Fibroblast of gingiva (primary cell): Measurements from ENCODE around the gene SPDYE6.
"Not testable (repeated sequence)": the region's sequence is repeated elsewhere in the genome, so short reads cannot be mapped to it uniquely, and the experiment has no call there.

Source experiments
- DNase-seq: peaks from one replicate; pipeline ENCODE4 v3.0.0-alpha.2; 2011; ENCODE audit warnings: low read depth

The SPDYE6 gene

DNA sequence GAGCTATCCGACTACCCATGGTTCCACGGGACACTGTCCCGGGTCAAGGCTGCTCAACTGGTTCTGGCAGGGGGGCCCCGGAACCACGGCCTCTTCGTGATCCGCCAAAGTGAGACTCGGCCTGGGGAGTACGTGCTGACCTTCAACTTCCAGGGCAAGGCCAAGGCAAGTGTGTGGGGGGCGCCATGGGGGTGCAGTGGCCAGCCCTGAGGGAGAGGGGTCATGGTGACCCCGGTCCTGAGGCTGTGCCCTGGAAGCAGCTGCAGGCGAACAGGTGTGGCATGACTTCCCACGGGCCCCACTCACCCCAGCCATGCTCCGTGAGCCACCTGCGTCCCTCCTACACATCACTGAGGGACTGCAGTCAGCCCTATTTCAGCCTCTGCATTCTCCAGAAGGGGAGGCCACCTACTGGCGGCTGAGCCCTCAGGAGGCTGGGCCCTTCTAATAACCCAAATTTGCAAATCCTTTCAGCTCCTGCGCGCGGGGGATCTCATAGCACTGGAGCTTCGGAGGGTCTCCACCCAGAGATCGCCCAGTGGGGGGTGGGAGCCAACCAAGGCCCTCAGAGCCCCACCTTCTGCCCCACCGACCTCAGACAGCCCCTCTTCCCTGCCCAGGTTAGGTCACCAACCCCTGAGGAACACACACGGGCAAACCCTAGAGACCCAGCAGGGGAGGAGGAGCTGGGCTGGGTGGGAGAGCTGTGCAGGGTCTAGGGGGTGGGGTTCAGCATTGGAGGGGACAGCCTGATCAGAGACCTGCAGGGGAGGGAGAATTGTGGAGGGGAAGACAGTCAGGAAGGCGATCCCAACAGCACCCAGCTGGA lies 38.8 kb downstream of the SPDYE6 start:
- DNase-seq, result no peak

DNA sequence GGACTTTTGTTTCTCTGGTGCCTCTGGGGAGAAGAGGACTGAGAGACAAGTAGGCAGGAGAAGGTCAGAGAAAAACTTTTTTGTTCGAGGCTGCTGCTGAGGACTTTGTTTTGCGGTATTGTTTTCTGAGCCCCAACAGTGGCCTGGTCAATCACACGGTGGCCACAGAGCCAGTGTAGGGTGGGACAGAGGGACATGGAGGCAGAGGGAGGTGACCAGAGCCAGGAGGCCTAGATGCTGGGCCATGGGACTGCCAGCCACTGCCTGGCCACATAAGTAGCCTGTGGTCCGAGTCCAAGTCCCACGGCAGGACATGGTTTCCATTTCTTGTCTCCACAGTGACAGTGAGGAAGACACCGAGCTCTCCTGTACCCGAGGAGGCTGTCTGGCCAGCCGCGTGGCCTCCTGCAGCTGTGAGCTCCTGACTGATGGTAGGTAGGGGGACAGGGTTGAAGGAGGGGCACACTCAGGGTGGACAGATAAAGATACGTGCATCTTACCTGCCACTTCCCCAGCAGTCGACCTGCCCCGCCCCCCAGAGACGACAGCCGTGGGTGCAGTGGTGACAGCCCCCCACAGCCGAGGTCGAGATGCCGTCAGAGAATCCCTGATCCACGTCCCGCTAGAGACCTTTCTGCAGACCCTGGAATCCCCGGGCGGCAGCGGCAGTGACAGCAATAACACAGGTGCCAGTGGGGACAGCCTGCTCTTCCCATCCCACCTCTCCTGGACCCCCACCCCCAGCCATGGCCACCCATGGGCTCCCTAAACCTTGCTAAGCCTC lies 42.1 kb downstream of the SPDYE6 start:
- no peak for DNase-seq

DNA sequence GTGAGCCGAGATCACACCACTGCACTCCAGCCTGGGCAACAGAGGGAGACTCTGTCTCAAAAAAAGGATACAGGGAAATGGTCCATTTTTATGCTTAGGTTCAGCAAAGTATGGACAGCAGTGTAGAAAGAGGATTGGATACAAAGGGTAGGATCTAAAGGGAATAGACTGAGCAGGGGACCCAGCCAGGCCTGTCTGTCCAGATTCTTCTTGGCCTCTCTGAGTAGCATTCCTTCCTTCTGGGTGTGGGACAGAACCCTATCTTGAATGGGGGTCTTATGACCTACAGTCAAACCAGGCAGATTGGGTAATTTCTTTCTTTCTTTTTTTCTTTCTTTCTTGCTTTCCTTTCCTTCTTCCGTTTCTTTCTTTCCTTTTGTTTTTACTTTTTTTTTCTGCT lies 43.9 kb downstream of the SPDYE6 start:
- DNase-seq, result no peak

DNA sequence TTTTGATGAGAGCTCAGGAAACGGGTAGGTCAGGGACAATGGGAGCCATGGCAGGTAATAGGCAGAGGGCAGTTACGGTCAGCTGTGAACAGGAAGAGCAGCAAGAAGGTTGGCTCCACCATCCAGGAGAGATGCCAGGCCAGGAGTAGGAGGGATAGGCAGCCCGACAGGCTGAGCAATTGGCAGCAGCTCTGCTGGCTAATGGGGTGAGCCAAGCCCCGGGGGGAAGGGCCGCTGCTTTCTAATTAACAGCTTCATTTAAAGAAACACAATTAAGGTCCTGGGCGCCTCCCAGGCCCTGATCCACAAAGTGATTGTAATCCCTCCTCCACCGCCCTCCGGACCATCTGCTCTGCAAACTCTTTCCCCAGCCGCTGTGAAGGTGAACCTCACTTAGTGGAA lies 45.8 kb downstream of the SPDYE6 start:
- DNase-seq, result no peak

DNA sequence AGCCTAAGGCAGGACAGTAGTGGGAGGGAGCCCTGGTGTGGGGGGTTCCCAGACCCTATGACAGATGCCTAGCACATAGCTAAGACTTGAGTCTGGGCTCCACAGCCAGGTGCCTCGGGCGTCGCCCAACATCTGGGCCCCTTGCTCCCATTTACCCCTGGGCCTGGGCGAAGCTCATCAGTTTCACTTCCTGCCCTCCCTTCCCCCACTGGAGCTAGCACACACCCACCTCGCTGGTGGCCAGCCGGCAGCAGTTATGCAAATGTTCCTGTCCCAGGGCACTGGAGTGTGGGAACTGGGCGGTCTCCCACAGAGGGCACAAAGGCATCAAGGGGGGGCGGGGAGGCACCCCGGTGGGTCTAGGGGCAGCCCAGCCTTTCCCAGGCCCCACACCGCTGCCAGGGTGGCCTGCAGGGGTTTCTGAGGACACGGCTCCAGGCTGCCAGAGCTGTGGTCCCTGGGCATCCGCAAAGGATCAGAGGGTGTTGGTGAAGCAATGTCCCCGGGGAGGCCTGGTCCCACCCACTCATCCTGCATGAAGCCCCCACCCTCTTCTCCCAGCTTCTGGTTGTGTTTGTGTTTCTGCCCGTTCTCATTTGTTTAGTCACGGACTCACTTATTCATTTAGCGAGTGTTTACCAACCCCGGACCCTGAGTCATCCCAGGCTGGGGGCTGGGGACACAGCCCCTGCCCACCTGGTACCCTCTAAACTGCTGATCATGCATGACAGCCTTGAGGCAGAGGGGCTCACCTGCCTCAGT lies 49.1 kb downstream of the SPDYE6 start:
- peak; percentile 56 for DNase-seq

DNA sequence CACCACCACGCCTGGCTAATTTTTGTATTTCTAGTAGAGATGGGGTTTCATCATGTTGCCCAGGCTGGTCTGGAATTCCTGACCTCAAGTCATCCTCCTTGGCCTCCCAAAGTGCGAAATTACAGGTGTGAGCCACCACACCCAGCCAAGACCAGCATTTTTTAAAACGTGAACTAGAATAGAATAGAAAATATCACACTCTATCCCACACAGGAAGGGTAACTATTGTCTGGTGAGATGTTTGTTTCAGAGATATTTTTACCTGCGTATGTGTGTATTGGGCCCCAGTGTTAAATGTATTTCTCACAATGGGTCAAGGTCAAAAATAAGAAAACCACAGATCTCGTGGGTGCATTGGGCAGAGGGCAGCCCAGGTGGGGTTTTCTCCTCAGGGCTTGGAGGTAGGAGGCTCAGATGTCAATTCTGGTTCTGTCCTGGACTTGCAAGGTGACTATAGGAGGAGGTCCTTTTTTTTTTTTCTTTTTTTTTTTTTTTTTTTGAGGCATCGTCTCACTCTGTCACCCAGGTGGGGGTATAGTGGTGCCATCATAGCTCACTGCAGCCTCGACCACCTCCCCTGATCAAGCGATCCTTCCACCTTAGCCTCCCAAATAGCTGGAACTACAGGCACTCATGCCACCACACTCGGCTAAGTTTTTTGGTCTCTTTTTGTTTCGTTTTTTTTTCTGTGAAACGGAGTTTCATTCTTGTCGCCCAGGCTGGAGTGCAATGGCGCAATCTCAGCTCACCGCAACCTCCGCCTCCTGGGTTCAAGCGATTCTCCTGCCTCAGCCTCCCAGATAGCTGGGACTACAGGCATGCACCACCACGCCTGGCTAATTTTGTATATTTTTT lies 50.6 kb downstream of the SPDYE6 start:
- DNase-seq, result no peak

DNA sequence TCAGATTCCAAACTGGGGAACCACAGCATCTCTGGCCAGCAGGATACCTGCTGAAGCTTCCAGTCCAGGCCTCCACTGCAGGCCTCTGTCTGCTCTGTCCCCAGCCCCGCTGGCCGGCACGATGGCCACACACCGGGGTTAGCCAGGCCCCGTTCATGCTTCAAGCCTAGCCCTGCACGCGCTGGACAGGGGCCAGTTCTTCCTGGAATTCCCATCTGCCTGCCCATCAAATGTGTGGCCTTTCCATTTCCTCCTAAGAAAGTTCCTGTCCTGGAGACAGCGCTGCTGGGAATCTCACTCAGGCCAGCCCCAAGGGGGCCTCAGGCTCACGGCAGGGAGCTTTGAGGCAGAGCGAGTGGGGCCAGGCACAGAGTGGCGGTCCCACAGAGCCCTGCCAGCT lies 51.6 kb downstream of the SPDYE6 start:
- no peak for DNase-seq

DNA sequence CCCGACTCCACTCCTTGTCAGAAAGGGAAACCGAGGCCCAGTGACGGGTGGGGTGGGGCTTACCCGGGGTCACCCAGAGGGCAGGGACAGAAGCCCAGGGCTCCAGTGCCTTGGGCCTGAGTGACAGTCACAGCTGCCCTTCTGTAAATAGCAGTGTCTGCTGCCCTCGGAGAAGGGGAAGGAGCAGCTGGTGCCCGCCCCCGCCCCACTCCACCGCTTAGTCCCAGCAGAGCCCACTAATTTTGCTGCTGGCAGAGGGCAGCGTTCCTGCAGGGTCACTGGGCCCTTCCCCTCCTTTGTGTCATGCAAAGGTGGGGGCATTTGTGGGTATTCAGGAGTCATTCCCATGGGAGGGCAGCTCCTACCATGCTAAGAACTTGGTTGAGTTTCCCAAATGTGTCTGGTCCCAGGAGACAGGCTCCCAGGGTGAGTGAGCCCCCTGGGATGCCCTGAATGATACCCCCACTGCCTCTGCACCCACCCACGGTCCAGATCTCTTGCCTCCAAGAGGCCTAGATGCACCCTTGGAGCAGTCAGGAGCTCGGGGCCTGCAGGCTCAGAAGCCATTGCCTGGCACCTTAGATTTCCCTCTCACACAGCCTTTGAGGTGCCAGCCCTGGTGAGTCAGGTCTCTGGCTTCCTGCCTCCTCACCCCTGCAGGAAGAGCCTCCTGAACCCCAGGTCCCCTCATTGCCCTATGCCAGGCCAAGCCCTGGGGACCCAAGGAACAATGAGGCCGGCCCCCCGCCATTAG lies 52.4 kb downstream of the SPDYE6 start:
- DNase-seq, result no peak

DNA sequence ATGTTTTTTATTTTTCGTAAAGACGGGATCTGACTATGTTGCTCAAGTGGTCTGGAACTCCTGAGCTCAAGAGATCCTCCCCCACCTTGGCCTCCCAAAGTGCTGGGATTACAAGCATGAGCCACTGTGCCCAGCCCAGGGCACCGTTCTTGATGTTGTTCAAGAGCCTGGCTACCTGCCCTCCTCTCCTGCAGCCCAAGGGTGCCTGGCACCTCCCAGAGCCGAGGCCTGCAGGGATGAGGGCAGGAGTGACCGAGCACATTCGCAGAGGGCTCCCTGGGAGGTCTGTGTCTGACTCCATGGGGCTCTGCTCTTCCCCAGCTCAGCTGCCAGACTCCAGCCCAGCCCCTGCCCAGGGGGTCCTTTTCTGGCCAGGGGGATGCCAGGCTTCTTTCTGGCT lies 54.2 kb downstream of the SPDYE6 start:
- DNase-seq, result no peak

DNA sequence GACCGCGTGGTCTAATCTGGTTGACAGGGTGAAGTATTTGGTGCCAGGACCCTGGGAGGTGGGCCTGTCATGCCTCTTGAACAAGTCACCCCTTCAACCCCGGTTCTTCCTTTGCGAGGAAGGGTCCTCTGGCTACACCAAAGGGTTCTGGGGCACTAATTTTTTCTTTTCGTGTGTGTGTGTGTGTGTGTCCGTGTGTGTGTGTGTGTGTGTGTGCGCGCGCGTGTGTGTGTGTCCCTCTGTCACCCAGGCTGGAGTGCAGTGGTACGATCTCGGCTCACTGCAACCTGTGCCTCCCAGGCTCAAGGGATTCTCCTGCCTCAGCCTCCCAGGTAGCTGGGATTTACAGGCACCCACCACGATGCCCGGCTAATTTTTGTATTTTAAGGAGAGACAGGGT lies 54.9 kb downstream of the SPDYE6 start:
- DNase-seq, result not testable (repeated sequence)

DNA sequence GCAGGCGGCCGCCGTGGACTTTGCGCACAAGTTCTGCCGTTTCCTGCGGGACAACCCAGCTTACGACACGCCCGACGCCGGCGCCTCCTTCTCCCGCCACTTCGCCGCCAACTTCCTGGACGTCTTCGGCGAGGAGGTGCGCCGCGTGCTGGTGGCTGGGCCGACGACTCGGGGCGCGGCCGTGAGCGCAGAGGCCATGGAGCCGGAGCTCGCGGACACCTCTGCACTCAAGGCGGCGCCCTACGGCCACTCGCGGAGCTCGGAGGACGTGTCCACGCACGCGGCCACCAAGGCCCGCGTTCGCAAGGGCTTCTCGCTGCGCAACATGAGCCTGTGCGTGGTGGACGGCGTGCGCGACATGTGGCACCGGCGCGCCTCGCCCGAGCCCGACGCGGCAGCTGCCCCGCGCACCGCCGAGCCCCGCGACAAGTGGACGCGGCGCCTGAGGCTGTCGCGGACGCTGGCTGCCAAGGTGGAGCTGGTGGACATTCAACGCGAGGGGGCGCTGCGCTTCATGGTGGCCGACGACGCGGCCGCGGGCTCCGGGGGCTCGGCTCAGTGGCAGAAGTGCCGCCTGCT lies 55.5 kb downstream of the SPDYE6 start:
- DNase-seq, result no peak

DNA sequence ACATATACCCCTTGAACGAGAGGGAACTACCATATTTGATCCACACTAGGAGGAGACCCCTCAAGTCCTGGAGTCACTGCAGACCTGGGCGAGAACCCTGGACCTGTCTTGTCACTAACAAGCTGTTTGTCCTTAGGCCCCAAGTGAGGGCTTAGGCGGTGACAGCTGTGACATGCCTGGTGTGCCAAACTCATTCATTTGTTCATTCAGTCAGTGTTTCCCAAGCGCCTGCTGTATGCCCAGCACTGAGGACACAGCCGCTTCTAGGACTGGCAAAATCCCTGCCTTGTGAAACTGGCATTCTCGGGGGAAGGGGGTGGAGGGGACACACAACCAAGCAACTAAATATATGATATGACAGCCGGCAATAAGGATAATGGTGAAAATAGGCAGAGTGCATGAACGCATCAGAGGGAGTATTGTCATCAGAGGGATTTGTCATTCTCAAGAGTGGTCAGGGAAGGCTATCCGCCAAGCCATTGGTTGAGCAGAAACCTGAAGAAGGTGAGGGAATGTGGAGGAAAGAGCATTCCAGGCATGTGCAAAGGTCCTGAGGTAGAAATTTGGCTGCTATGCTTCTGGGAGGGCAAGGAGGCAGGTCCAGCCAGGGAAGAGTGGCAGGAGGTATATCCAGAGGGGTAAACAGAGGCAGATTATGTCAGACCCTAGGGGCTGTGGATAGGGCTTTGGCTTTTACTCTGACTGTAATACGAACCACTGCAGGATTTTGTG lies 58.6 kb downstream of the SPDYE6 start:
- DNase-seq, result no peak

DNA sequence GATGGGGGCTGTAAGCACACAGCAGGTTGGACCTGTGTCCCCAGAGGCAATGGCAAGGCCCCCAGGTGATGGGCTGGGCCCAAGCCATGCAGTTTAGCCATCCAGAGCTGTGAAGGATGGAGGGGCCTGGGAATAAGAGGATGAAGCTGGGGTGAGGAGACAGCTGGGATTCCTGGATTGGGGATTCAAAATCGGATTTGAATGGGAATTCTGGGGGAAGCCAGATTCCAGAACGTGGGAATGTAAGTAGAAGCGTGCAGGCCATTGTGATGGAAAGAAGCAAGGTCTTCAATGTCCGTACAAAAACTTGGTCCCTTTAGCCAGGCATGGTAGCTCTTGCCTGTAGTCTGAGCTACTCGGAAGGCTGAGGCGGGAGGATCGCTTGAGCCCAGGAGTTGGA lies 59.7 kb downstream of the SPDYE6 start:
- DNase-seq, result no peak

DNA sequence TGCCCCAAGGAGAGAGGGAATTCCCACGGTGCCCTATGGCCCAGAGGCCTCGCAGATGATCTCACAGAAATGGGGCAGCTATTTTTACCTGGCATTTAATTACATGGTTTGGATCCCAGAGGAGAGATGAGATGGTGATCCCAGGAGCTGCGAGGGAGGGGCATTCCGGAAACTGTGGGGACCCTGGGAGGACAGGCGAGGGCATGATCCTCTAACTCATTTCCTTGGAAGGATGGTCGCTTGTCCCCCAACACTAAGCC lies 60.1 kb downstream of the SPDYE6 start:
- DNase-seq, result no peak
